Colonic mucosa (tissue), 4 donors: ENCODE measurements around the gene NOP16. TPM values are rescaled to one million over a fixed set of nuclear protein-coding genes. Genes with fewer than 3 reads are reported as not detected.

Source experiments
- DNase-seq: peaks from one replicate; pipeline ENCODE4 v3.0.0-alpha.2; 2020
- H3K27ac ChIP-seq: fragments of 200-600 bp; one replicate; pipeline ENCODE4 v1.8.0; 2021
- H3K27me3 ChIP-seq: fragments of 200-600 bp; one replicate; pipeline ENCODE4 v1.8.0; 2021
- H3K36me3 ChIP-seq: fragments of 200-600 bp; one replicate; pipeline ENCODE4 v1.8.0; 2021
- H3K4me1 ChIP-seq: fragments of 200-600 bp; one replicate; pipeline ENCODE4 v1.8.0; 2021; ENCODE audit warnings: mild to moderate bottlenecking
- H3K4me3 ChIP-seq: fragments of 200-600 bp; one replicate; pipeline ENCODE4 v1.8.0; 2021
- H3K9ac ChIP-seq, 2 donors: one replicate each; pipeline ENCODE4 v1.7.0; 2013; ENCODE audit warnings: control low read depth in 2 of 2, low read depth in 2 of 2, low read length in 2 of 2
- H3K9me3 ChIP-seq: fragments of 200-600 bp; one replicate; pipeline ENCODE4 v1.8.0; 2021
- CTCF ChIP-seq: fragments of 200-600 bp; IDR thresholded peaks from one replicate; pipeline ENCODE4 v1.8.0; 2022; ENCODE audit warnings: antibody characterized with exemption, mild to moderate bottlenecking
- intact Hi-C: fragments of 100-400 bp; cut with DNase I; formaldehyde crosslinking; loops from one replicate; pipeline ENCODE4 v1.14.1; 2022
- microRNA-seq: library from miRNA; unstranded; fragments of <30 nt; microRNA quantifications from one replicate; pipeline ENCODE4, GENCODE V29; 2019
- total RNA-seq, 2 donors: library from RNA; stranded (reverse); fragmentation: NEBNext Ultra II Directional in 1 of 2; extraction: Animal tissue kit (Norgen Biotek cat#: 25700) in 1 of 2; gene quantifications; one replicate each; pipeline ENCODE4 v1.2.1, GENCODE V29; 2021
- donor health status: healthy.
- donor health status: DM: no; HTN: no; CAD: no.
- donor health status: DM: no; HTN: no; CAD: no.

Gene NOP16
- total RNA-seq, 2 donors from 2014 or later, result 17.1 to 45.7 TPM

DNA sequence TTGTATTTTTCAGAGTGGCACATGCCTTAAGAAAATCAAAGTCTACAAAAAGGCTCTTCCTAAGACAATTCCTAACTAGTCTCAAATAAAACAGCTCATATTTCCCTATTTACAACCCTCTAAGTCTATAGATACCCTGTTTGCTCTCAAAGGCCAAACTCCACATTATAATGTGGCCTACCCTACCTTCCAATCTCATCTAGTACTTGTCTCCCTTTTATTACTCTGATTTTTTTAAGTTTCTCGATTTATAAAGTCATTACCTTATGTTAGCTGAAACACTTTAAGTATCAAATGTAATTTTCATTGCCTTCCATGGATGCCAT, 46.3 kb downstream of the NOP16 start:
- intact Hi-C loops, result no loop called here
- Histone ChIP-seq H3K9ac (no peak overlapping the region), H3K27ac (no peak overlapping the region), H3K9me3 (no peaks in the 10 kb centered on the region), H3K4me3 (no peak overlapping the region), H3K27me3 (no peaks in the 10 kb centered on the region), H3K36me3 (peaks cover 15% of the 10 kb centered on the region), H3K4me1 (no peaks in the 10 kb centered on the region)
- TF ChIP-seq CTCF, result no peak
- DNase-seq, result no peak

- intact Hi-C loops, result no loop called here
- Histone ChIP-seq H3K27me3 (no peaks in the 10 kb centered on the region), H3K9me3 (no peaks in the 10 kb centered on the region), H3K27ac (no peak overlapping the region), H3K4me1 (no peaks in the 10 kb centered on the region), H3K4me3 (no peak overlapping the region), H3K9ac (no peak overlapping the region), H3K36me3 (peaks cover 9% of the 10 kb centered on the region)
- no peak for DNase-seq
- TF ChIP-seq CTCF, result no peak
Measured at GRCh38 chr5:176341325-176342157, 46.9 kb downstream of the NOP16 start.

DNA sequence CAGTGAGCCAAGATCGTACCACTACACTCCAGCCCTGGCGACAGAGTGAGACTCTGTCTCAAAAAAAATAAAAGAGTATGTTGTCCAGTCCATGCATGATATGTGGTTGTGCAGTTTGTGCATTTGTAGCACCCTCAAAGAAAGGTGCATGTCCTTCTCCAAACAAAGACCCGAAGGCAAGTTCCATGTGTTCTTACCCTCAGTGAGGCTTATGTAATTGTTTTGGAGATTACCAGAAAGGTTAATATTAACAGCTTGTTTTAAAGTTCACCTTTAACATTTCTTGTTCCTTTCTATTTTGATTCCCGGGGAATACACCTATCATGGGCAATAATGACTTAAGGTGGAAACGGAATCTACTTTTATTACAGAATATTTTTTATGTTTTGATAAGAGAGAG, 49.1 kb downstream of the NOP16 start:
- no peak overlapping the region for H3K9ac ChIP-seq
- intact Hi-C loops, result no loop called here

DNA sequence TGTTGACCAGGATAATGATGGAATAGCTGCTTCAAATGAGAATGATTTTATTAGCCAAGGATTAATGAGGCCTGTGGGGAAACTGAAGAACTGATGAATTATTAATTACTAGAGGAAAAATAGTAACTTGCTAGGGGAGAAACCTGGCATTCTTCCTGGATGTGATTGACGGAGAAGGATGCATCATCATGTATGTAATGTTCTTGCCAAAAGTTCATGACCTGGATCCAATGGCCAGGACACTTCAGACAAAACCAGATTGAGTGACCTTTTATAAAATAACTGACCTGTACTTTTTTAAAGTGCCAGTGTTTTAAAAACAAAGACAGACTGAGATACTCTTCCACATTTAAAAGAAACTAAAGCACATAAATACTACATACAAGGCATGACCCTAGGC, 50.5 kb downstream of the NOP16 start:
- intact Hi-C loops, result no loop called here
- Histone ChIP-seq H3K36me3 (peaks cover 5% of the 10 kb centered on the region), H3K4me1 (no peaks in the 10 kb centered on the region), H3K4me3 (no peak overlapping the region), H3K27me3 (no peaks in the 10 kb centered on the region), H3K9me3 (no peaks in the 10 kb centered on the region), H3K27ac (no peak overlapping the region), H3K9ac (no peak overlapping the region)
- TF ChIP-seq CTCF, result no peak
- DNase-seq, result no peak

More for the DNA sequence above, 49.1 kb downstream of the NOP16 start:
- H3K27me3 ChIP-seq, result no peaks in the 10 kb centered on the region
- H3K27ac ChIP-seq, result no peak overlapping the region
- H3K4me1 ChIP-seq, result no peaks in the 10 kb centered on the region
- H3K9me3 ChIP-seq, result no peaks in the 10 kb centered on the region
- DNase-seq, result no peak
- peaks cover 5% of the 10 kb centered on the region for H3K36me3 ChIP-seq
- H3K4me3 ChIP-seq, result no peak overlapping the region
- no peak for TF ChIP-seq CTCF

- TF ChIP-seq CTCF, result no peak
- DNase-seq, result no peak
- intact Hi-C loops, result no loop called here
- H3K4me3 ChIP-seq, result no peak overlapping the region
- no peak overlapping the region for H3K9ac ChIP-seq
- H3K4me1 ChIP-seq, result no peaks in the 10 kb centered on the region
- H3K27me3 ChIP-seq, result no peaks in the 10 kb centered on the region
- H3K9me3 ChIP-seq, result no peaks in the 10 kb centered on the region
- H3K27ac ChIP-seq, result no peak overlapping the region
- peaks cover 5% of the 10 kb centered on the region for H3K36me3 ChIP-seq
Measured at GRCh38 chr5:176334031-176334770, 54.2 kb downstream of the NOP16 start.

Small RNA genes within 50 kb of the gene (microRNA-seq; reads per million reads assigned to microRNA genes)
- 2.8 reads per million for gene MIR1271

Other genes with a start within 250 kb of the NOP16 start
- 10 to 100 TPM; 23.9 to 24.4 TPM for gene SIMC1, start 150.2 kb downstream of the NOP16 start, total RNA-seq
- gene KIAA1191, start 26.8 kb downstream of the NOP16 start, total RNA-seq, result 10 to 100 TPM; 57.4 to 89.1 TPM
- 1 to 10 TPM; 1.3 to 2.8 TPM for gene ARL10, start 23.1 kb downstream of the NOP16 start, total RNA-seq
- gene HIGD2A, start 153 bp upstream of the NOP16 start, total RNA-seq, result 100 to 1,000 TPM; 173 to 227 TPM
- 100 to 1,000 TPM; 181 to 263 TPM for gene CLTB, start 27.9 kb upstream of the NOP16 start, total RNA-seq
- gene FAF2, start 59.8 kb upstream of the NOP16 start, total RNA-seq, result 10 to 100 TPM; 36.0 to 37.0 TPM
- gene RNF44, start 148.8 kb upstream of the NOP16 start, total RNA-seq, result 10 to 100 TPM; 58.2 to 67.5 TPM
- gene CDHR2, start 160.7 kb upstream of the NOP16 start, total RNA-seq, result 10 to 100 TPM; 42.8 to 60.2 TPM
- 1 to 10 TPM; 2.1 to 3.1 TPM for gene GPRIN1, start 221.6 kb upstream of the NOP16 start, total RNA-seq
- gene SNCB, start 241.9 kb upstream of the NOP16 start, total RNA-seq, result not detected
- gene EIF4E1B, start 242.1 kb upstream of the NOP16 start, total RNA-seq, result not detected